ENCODE data around the gene GRIK5.

GRIK5 gene

GRCh38 chr19:42051166-42052115, 18.6 kb downstream of the GRIK5 start:
- Histone ChIP-seq H4K20me1 (ENCODE audit: insufficient read depth, low read length, poor library complexity, severe bottlenecking) (no peaks in the 10 kb centered on the region), H3K4me3 (ENCODE audit: low read length, poor library complexity, severe bottlenecking) (no peak overlapping the region), H3K4me2 (ENCODE audit: low read depth, low read length, poor library complexity, severe bottlenecking) (no peak overlapping the region), H3K9ac (ENCODE audit: low read depth, low read length, poor library complexity, severe bottlenecking) (no peak overlapping the region), H3K4me1 (ENCODE audit: insufficient read depth, low read length, poor library complexity, severe bottlenecking) (peaks cover 5% of the 10 kb centered on the region), H2AFZ (ENCODE audit: low read length) (no peak overlapping the region), H3F3A (ENCODE audit: low read depth) (no peaks in the 10 kb centered on the region), H3K79me2 (ENCODE audit: insufficient read depth, low read length) (no peaks in the 10 kb centered on the region), H3K27me3 (ENCODE audit: insufficient read depth, low read length, poor library complexity, severe bottlenecking) (no peaks in the 10 kb centered on the region), H3K9me3 (ENCODE audit: insufficient read depth, low read depth, low read length) (no peaks in the 10 kb centered on the region), H3K36me3 (ENCODE audit: insufficient read depth, low read length) (no peaks in the 10 kb centered on the region), H3K9me2 (replicated peaks; ENCODE audit: low read depth, low read length) (no peaks in the 10 kb centered on the region)
- TF ChIP-seq EZH2phosphoT487 (IDR thresholded peaks at IDR 0.05; ENCODE audit: borderline replicate concordance): no peak
- TF ChIP-seq CTCF (conservative IDR thresholded peaks at IDR 0.05; ENCODE audit: low read length): no peak

GRCh38 chr19:42048992-42049391, 21.0 kb downstream of the GRIK5 start:
- no peaks in the 10 kb centered on the region for H3K9me3 ChIP-seq (ENCODE audit: insufficient read depth, low read depth, low read length)
- peaks cover 5% of the 10 kb centered on the region for H3K4me1 ChIP-seq (ENCODE audit: insufficient read depth, low read length, poor library complexity, severe bottlenecking)
- H4K20me1 ChIP-seq (ENCODE audit: insufficient read depth, low read length, poor library complexity, severe bottlenecking): no peaks in the 10 kb centered on the region
- H3F3A ChIP-seq (ENCODE audit: low read depth): no peaks in the 10 kb centered on the region
- H3K4me3 ChIP-seq (ENCODE audit: low read length, poor library complexity, severe bottlenecking): peak overlapping the region; percentile 71
- peak overlapping the region; percentile 58 for H3K9ac ChIP-seq (ENCODE audit: low read depth, low read length, poor library complexity, severe bottlenecking)
- peak overlapping the region; percentile 99 for H2AFZ ChIP-seq (ENCODE audit: low read length)
- no peaks in the 10 kb centered on the region for H3K9me2 ChIP-seq (replicated peaks; ENCODE audit: low read depth, low read length)
- H3K4me2 ChIP-seq (ENCODE audit: low read depth, low read length, poor library complexity, severe bottlenecking): peak overlapping the region; percentile 79
- H3K27me3 ChIP-seq (ENCODE audit: insufficient read depth, low read length, poor library complexity, severe bottlenecking): no peaks in the 10 kb centered on the region
- no peak for TF ChIP-seq CTCF (conservative IDR thresholded peaks at IDR 0.05; ENCODE audit: low read length)
- TF ChIP-seq EZH2phosphoT487 (IDR thresholded peaks at IDR 0.05; ENCODE audit: borderline replicate concordance): no peak
- no peaks in the 10 kb centered on the region for H3K36me3 ChIP-seq (ENCODE audit: insufficient read depth, low read length)
- no peaks in the 10 kb centered on the region for H3K79me2 ChIP-seq (ENCODE audit: insufficient read depth, low read length)

- Histone ChIP-seq H3K9me3 (ENCODE audit: insufficient read depth, low read depth, low read length) (no peaks in the 10 kb centered on the region), H3F3A (ENCODE audit: low read depth) (no peaks in the 10 kb centered on the region), H3K4me1 (ENCODE audit: insufficient read depth, low read length, poor library complexity, severe bottlenecking) (peaks cover 5% of the 10 kb centered on the region), H2AFZ (ENCODE audit: low read length) (no peak overlapping the region), H4K20me1 (ENCODE audit: insufficient read depth, low read length, poor library complexity, severe bottlenecking) (no peaks in the 10 kb centered on the region), H3K9me2 (replicated peaks; ENCODE audit: low read depth, low read length) (no peaks in the 10 kb centered on the region), H3K36me3 (ENCODE audit: insufficient read depth, low read length) (no peaks in the 10 kb centered on the region), H3K4me2 (ENCODE audit: low read depth, low read length, poor library complexity, severe bottlenecking) (no peak overlapping the region), H3K9ac (ENCODE audit: low read depth, low read length, poor library complexity, severe bottlenecking) (no peak overlapping the region), H3K27me3 (ENCODE audit: insufficient read depth, low read length, poor library complexity, severe bottlenecking) (no peaks in the 10 kb centered on the region), H3K4me3 (ENCODE audit: low read length, poor library complexity, severe bottlenecking) (no peak overlapping the region), H3K79me2 (ENCODE audit: insufficient read depth, low read length) (no peaks in the 10 kb centered on the region)
- no peak for TF ChIP-seq EZH2phosphoT487 (IDR thresholded peaks at IDR 0.05; ENCODE audit: borderline replicate concordance)
- no peak for TF ChIP-seq CTCF (conservative IDR thresholded peaks at IDR 0.05; ENCODE audit: low read length)
Observed at GRCh38 chr19:42045575-42045974, 24.4 kb downstream of the GRIK5 start.
